Activated T-helper 17 cell treated with anti-CD3 and anti-CD28 coated beads, Interleukin-2, amount 50 U/mL, for 72 hours (primary cell): ENCODE results near the gene PARVB. TPM values are rescaled to one million over a fixed set of nuclear protein-coding genes. Genes with fewer than 3 reads are reported as not detected.

ENCODE experiments used
- ATAC-seq: fragments of 150-1000 bp; cut with Tn5 transposase; replicated peaks from 2 replicates; pipeline ENCODE4 v1.10.0; 2021; ENCODE audit warnings: mild to moderate bottlenecking, moderate library complexity
- H3K27ac Mint-ChIP-seq: one replicate; pipeline ENCODE4 v1.8.0; 2022; ENCODE audit warnings: mixed read lengths
- H3K27me3 Mint-ChIP-seq: one replicate; pipeline ENCODE4 v1.8.0; 2022; ENCODE audit warnings: mixed read lengths
- H3K36me3 Mint-ChIP-seq: one replicate; pipeline ENCODE4 v1.8.0; 2022; ENCODE audit warnings: low read depth, mild to moderate bottlenecking, mixed read lengths
- H3K4me1 Mint-ChIP-seq: one replicate; pipeline ENCODE4 v1.8.0; 2022; ENCODE audit warnings: mixed read lengths
- H3K4me3 Mint-ChIP-seq: one replicate; pipeline ENCODE4 v1.8.0; 2022; ENCODE audit warnings: mild to moderate bottlenecking, mixed read lengths
- H3K9me3 Mint-ChIP-seq: one replicate; pipeline ENCODE4 v1.8.0; 2022; ENCODE audit warnings: mixed read lengths
- total RNA-seq, 2 donors: library from RNA; stranded (reverse); gene quantifications; one replicate each; pipeline ENCODE4 v1.2.3, GENCODE V29; 2022

The PARVB gene
- total RNA-seq, 2 donors from 2014 or later: 50.2 to 66.1 TPM

DNA sequence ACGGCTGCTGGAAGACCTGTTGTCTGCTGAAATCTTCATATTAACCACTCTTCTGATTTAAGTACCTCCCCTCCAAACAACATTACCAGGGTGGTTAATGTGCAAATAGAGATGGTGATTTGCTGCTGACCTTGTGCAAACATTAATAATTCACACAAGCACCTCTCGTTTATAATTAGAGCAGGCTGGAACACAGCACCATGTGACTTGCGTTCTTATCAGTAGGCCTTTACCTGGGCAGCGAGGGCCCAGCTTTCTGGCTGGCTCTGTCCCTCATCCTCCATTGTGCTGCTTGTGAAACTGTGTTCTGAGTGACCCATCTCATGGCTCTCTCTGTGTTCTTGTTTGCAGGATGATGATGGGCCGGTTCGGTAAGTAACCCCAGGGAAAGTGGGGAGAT, 115.7 kb downstream of the PARVB start:
- H3K36me3 Mint-ChIP-seq: peaks cover 41% of the 10 kb centered on the region
- peaks cover 17% of the 10 kb centered on the region for H3K9me3 Mint-ChIP-seq

DNA sequence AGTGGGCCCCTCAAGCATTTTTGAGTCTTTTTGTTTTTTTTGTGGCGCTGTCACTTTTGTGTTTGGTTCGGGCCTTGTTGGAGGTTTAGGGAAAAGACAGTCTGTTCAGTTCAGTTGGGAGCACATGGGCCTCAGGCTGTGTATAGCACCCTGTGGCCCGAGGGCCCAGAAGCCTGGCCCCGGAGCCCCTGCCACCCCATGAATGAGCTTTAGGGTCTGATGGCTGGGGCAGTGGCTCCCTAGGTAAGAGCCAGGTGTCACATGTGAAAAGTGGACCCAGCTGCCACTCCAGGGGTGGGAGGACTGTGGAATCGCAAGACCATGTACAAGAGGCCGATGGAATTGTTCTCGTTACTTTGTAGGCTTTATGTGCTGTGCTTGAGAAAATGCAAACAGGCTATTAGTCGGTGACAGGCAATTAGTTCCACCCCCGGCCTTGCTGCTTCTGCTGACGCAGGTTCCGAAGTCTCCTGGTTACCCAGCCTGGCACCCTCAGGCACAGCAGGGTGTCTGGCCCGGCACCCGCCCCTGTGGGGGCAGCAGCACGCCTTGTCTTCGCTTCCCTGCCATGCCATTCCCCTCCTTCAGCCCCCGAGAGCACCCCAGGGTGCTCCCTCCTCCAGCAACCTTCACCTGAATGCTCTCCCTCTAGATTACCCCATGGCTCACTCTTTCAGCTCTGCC, 118.5 kb downstream of the PARVB start:
- Mint-ChIP-seq H3K27ac (no peak overlapping the region), H3K4me1 (no peaks in the 10 kb centered on the region), H3K36me3 (peaks cover 18% of the 10 kb centered on the region), H3K4me3 (no peak overlapping the region), H3K9me3 (peaks cover 4% of the 10 kb centered on the region), H3K27me3 (no peaks in the 10 kb centered on the region)
- no peak for ATAC-seq

More for the DNA sequence above, 115.7 kb downstream of the PARVB start:
- no peak for ATAC-seq
- no peaks in the 10 kb centered on the region for H3K4me1 Mint-ChIP-seq
- no peak overlapping the region for H3K27ac Mint-ChIP-seq
- no peaks in the 10 kb centered on the region for H3K27me3 Mint-ChIP-seq
- H3K4me3 Mint-ChIP-seq: no peak overlapping the region

GRCh38 chr22:44143105-44143474, 119.0 kb downstream of the PARVB start:
- peaks cover 14% of the 10 kb centered on the region for H3K36me3 Mint-ChIP-seq
- no peaks in the 10 kb centered on the region for H3K4me1 Mint-ChIP-seq
- no peak overlapping the region for H3K4me3 Mint-ChIP-seq
- H3K27me3 Mint-ChIP-seq: no peaks in the 10 kb centered on the region
- no peaks in the 10 kb centered on the region for H3K9me3 Mint-ChIP-seq
- H3K27ac Mint-ChIP-seq: no peak overlapping the region
- ATAC-seq: no peak

- no peak overlapping the region for H3K4me3 Mint-ChIP-seq
- no peak overlapping the region for H3K27ac Mint-ChIP-seq
- no peaks in the 10 kb centered on the region for H3K9me3 Mint-ChIP-seq
- peaks cover 13% of the 10 kb centered on the region for H3K36me3 Mint-ChIP-seq
- ATAC-seq: no peak
- H3K4me1 Mint-ChIP-seq: no peaks in the 10 kb centered on the region
- no peaks in the 10 kb centered on the region for H3K27me3 Mint-ChIP-seq
Measured at GRCh38 chr22:44143579-44143978, 119.5 kb downstream of the PARVB start.

- Mint-ChIP-seq H3K4me3 (no peak overlapping the region), H3K27me3 (no peaks in the 10 kb centered on the region), H3K27ac (no peak overlapping the region), H3K9me3 (no peaks in the 10 kb centered on the region), H3K36me3 (peaks cover 7% of the 10 kb centered on the region), H3K4me1 (no peaks in the 10 kb centered on the region)
- no peak for ATAC-seq
Measured at GRCh38 chr22:44144046-44144569, 120.0 kb downstream of the PARVB start.

DNA sequence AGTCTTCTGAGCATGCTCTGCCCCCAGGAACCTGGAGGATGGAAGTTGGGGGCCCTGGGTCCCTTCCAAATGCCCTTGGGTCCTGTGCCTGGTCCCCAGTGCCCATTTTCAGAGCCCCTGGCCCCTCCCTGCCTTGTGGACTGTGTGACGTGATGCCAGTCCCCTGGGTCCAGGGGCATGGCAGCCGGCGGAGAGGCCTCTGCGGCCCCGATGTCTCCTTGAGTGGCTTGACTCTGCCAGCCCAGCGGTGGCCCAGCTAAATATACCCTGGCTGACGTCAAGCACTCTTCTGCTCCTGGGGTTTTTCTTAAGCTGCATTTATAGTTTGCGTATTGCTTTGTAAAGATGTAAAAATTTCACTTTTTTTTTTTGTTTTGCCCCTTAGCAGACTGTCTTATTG, 121.4 kb downstream of the PARVB start:
- H3K27ac Mint-ChIP-seq: no peak overlapping the region
- H3K9me3 Mint-ChIP-seq: no peaks in the 10 kb centered on the region
- H3K4me3 Mint-ChIP-seq: no peak overlapping the region
- H3K4me1 Mint-ChIP-seq: no peaks in the 10 kb centered on the region
- peaks cover 5% of the 10 kb centered on the region for H3K36me3 Mint-ChIP-seq
- no peaks in the 10 kb centered on the region for H3K27me3 Mint-ChIP-seq
- no peak for ATAC-seq

- no peak overlapping the region for H3K4me3 Mint-ChIP-seq
- H3K36me3 Mint-ChIP-seq: peaks cover 8% of the 10 kb centered on the region
- H3K27ac Mint-ChIP-seq: no peak overlapping the region
- no peaks in the 10 kb centered on the region for H3K4me1 Mint-ChIP-seq
- H3K27me3 Mint-ChIP-seq: no peaks in the 10 kb centered on the region
- H3K9me3 Mint-ChIP-seq: no peaks in the 10 kb centered on the region
- ATAC-seq: no peak
Measured at GRCh38 chr22:44146088-44146861, 122.2 kb downstream of the PARVB start.

DNA sequence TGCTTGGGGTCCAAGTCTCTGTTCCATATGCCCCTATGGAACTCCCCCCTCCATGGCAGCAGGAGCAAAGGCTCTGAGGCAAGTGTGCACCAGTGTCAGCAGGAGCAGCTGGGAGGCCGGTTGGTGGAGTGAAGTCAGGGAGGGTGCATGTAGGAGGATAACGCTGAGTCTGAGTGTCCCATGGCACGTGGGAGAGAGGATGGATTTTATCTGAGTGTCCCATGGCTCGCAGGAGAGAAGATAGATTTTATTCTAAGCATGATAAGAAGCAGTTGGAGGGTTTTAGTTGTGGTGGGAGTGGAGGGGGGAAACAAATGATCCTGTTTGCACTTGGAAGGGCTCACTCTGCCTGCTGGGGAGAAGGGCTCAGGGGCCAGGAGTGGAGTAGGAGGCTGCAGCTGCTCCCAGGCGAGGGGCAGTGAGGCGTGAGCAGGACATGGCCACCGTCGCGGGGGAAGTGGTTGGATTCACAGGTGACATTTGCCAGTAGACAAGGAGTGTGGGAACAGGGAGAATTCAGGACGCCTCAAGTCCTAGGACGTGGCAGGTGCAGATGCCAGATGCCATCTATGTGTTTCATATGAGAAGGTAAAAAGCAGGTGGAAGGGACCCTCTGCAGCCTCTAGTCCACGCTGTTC, 123.0 kb downstream of the PARVB start:
- Mint-ChIP-seq H3K9me3 (no peaks in the 10 kb centered on the region), H3K27ac (no peak overlapping the region), H3K4me3 (no peak overlapping the region), H3K4me1 (no peaks in the 10 kb centered on the region), H3K36me3 (peaks cover 14% of the 10 kb centered on the region), H3K27me3 (no peaks in the 10 kb centered on the region)
- no peak for ATAC-seq

DNA sequence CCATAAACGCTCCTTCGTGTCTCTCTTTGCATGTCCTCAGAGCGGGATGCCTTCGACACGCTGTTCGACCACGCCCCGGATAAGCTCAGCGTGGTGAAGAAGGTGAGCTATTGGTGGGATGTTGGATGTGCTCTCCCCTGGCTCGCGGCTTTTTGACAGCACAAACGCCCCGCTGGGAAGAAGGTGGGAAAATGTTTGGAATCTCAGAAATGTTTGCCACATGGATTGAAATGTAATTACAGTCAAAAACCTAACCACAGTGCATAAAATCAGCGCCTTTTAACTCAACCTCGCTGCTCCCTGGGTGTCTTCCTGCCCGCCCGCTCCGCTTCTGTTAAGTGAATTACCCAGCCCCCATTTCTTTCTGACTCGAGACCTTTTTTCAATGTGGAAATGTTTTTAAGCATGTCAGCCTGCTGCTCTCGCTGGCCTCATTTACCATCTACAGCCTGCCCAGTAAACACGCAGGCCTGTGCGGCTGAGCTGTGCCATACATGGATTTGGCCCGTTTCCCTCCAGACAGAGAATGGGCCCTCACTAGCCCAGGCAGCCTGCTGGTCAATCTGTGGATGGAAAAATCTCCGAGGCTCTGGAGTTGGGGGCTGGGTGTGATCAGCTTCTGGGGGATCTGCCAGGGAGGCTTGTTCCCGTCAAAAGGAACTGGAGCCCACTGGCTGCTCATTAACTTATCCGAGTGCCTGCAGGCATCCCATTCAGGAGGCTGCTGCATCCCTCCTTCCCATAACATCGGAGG, 123.9 kb downstream of the PARVB start:
- Mint-ChIP-seq H3K9me3 (no peaks in the 10 kb centered on the region), H3K36me3 (peaks cover 19% of the 10 kb centered on the region), H3K27ac (no peak overlapping the region), H3K4me1 (no peaks in the 10 kb centered on the region), H3K4me3 (no peak overlapping the region), H3K27me3 (no peaks in the 10 kb centered on the region)
- ATAC-seq: no peak

DNA sequence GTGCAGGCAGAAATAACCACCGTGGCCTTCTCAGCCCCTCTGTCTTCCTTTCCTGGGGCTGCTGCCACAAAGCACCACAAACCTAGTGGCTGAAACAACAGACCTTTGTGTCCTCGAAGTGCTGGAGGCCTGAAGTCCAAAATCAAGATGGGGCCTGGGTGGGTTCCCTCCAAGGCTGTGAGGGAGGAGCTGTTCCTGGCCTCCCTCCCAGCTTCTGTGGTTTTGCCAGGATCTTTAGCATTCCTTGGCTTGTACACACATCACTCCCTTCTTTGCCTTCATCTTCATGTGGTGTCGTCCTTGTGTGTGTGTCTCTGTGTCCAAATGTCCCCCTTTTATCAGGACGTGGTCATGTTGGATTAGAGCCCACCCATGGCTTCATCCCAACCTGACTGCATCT, 127.6 kb downstream of the PARVB start:
- Mint-ChIP-seq H3K4me3 (no peak overlapping the region), H3K9me3 (no peaks in the 10 kb centered on the region), H3K27ac (no peak overlapping the region), H3K27me3 (no peaks in the 10 kb centered on the region), H3K4me1 (no peaks in the 10 kb centered on the region), H3K36me3 (peaks cover 19% of the 10 kb centered on the region)
- no peak for ATAC-seq

GRCh38 chr22:44153710-44154109, 129.6 kb downstream of the PARVB start:
- ATAC-seq: no peak
- Mint-ChIP-seq H3K4me1 (no peaks in the 10 kb centered on the region), H3K9me3 (no peaks in the 10 kb centered on the region), H3K4me3 (no peak overlapping the region), H3K27ac (no peak overlapping the region), H3K36me3 (peaks cover 27% of the 10 kb centered on the region), H3K27me3 (no peaks in the 10 kb centered on the region)

GRCh38 chr22:44154436-44154942, 130.4 kb downstream of the PARVB start:
- peak; percentile 19 for ATAC-seq
- Mint-ChIP-seq H3K4me1 (no peaks in the 10 kb centered on the region), H3K27me3 (no peaks in the 10 kb centered on the region), H3K27ac (no peak overlapping the region), H3K4me3 (no peak overlapping the region), H3K9me3 (no peaks in the 10 kb centered on the region), H3K36me3 (peaks cover 30% of the 10 kb centered on the region)

- H3K27ac Mint-ChIP-seq: no peak overlapping the region
- no peaks in the 10 kb centered on the region for H3K27me3 Mint-ChIP-seq
- no peak overlapping the region for H3K4me3 Mint-ChIP-seq
- H3K36me3 Mint-ChIP-seq: peaks cover 30% of the 10 kb centered on the region
- no peaks in the 10 kb centered on the region for H3K4me1 Mint-ChIP-seq
- ATAC-seq: peak; percentile 9
- H3K9me3 Mint-ChIP-seq: no peaks in the 10 kb centered on the region
Measured at GRCh38 chr22:44155115-44155514, 131.0 kb downstream of the PARVB start.
